Panc1 (cell line): ENCODE data around the gene NT5C2. TPM values are rescaled to one million over a fixed set of nuclear protein-coding genes. Genes with fewer than 3 reads are reported as not detected.
A peak's percentile ranks its signal among the peaks of the same experiment; 100 is the strongest.

Experiments
- ATAC-seq: fragments of 200-7000 bp; cut with Tn5 transposase; 2 replicates; pipeline ENCODE4 v1.9.1; 2020; ENCODE audit warnings: mild to moderate bottlenecking, moderate library complexity
- BruUV-seq: library from RNA; stranded (reverse); fragments of 400-500 nt; replicated peaks from 2 replicates; lab custom pipeline; 2021; lab: Mats Ljungman, UMichigan
- CTCF ChIA-PET: fragments of 300-600 bp; sonication (Branson Sonifier 250); formaldehyde crosslinking; loops from one replicate; lab custom pipeline; 2022; ENCODE audit warnings: antibody characterized with exemption; lab: Charles Lee
- POLR2A ChIA-PET: fragments of 300-600 bp; sonication (Branson Sonifier 250); formaldehyde crosslinking; loops from one replicate; lab custom pipeline; 2022; ENCODE audit warnings: antibody characterized with exemption; lab: Charles Lee
- DNase-seq: peaks from one replicate; pipeline ENCODE4 v3.0.0-alpha.2; 2010; ENCODE audit warnings: low read depth, low spot score
- H3K27ac ChIP-seq: 2 replicates; pipeline ENCODE4 v1.5.1; 2011; ENCODE audit warnings: mild to moderate bottlenecking, low read length, inconsistent platforms
- H3K27me3 ChIP-seq: fragments of 200-500 bp; sonication (Bioruptor generic); 2 replicates; pipeline ENCODE4 v1.6.0; 2014; ENCODE audit warnings: low read length, inconsistent platforms; ENCODE audit not compliant: control insufficient read depth, insufficient read depth
- H3K36me3 ChIP-seq: fragments of 200-500 bp; sonication (Bioruptor generic); 2 replicates; pipeline ENCODE4 v1.5.1; 2014; ENCODE audit warnings: inconsistent platforms, mild to moderate bottlenecking, low read length, moderate library complexity; ENCODE audit not compliant: control insufficient read depth, insufficient read depth
- H3K4me1 ChIP-seq: 2 replicates; pipeline ENCODE4 v1.5.1; 2011; ENCODE audit warnings: inconsistent platforms, mild to moderate bottlenecking, low read length, moderate library complexity; ENCODE audit not compliant: control insufficient read depth, insufficient read depth
- H3K4me3 ChIP-seq, 2 experiments: 2 replicates each; pipeline ENCODE4 v1.5.1; 2011 to 2012; ENCODE audit warnings: low read depth in 2 of 2, low read length in 2 of 2, mild to moderate bottlenecking in 2 of 2, inconsistent platforms in 1 of 2, moderate library complexity in 1 of 2
- H3K9me3 ChIP-seq: fragments of 200-500 bp; sonication (Bioruptor generic); 2 replicates; pipeline ENCODE4 v1.5.1; 2014; ENCODE audit warnings: low read depth, mild to moderate bottlenecking, inconsistent platforms, low read length, moderate library complexity; ENCODE audit not compliant: control insufficient read depth, insufficient read depth
- CTCF ChIP-seq: fragments of 450-650 bp; IDR thresholded peaks from 2 replicates; pipeline ENCODE4 v1.5.1; 2017; ENCODE audit warnings: mild to moderate bottlenecking
- POLR2AphosphoS5 ChIP-seq: IDR thresholded peaks from 2 replicates; pipeline ENCODE4 v1.6.1; 2012; ENCODE audit warnings: mild to moderate bottlenecking, low read depth, low read length, moderate library complexity
- REST ChIP-seq, 2 experiments: IDR thresholded peaks; 2 replicates each; pipeline ENCODE4 v1.6.1; 2011 to 2012; ENCODE audit warnings: low read depth in 2 of 2, control low read depth in 1 of 2, low read length in 1 of 2, mild to moderate bottlenecking in 1 of 2, moderate library complexity in 1 of 2; ENCODE audit not compliant: insufficient read depth in 1 of 2
- SIN3A ChIP-seq: IDR thresholded peaks from 2 replicates; pipeline ENCODE4 v1.6.1; 2012; ENCODE audit warnings: low read depth, mild to moderate bottlenecking, low read length, moderate library complexity, borderline replicate concordance; ENCODE audit not compliant: insufficient read depth
- TCF7L2 ChIP-seq: IDR thresholded peaks from 2 replicates; pipeline ENCODE4 v1.6.1; 2011; ENCODE audit warnings: mild to moderate bottlenecking, low read depth, low read length, inconsistent platforms
- in situ Hi-C: cut with HindIII; loops from 2 replicates; pipeline ENCODE4 v1.10.0; 2016; ENCODE audit warnings: low sequenced_read_pairs, low pct_unique_long_range_greater_than_20kb
- intact Hi-C: fragments of 100-400 bp; cut with micrococcal nuclease; formaldehyde crosslinking; loops from one replicate; pipeline ENCODE4 v1.10.0; 2022; ENCODE audit not compliant: unreplicated experiment
- total RNA-seq: library from RNA; stranded (reverse); gene quantifications from one replicate; pipeline ENCODE4 v1.2.1, GENCODE V29; 2021; ENCODE audit not compliant: unreplicated experiment

Gene NT5C2
- total RNA-seq, 1 experiment from 2014 or later = 150 TPM

GRCh38 chr10:103204353-103205255, 11.5 kb upstream of the NT5C2 start:
- no peaks in the 10 kb centered on the region for H3K27me3 ChIP-seq
- intact Hi-C loops = no loop called here
- ChIA-PET CTCF (no interaction called here), POLR2A (interaction anchor here (0.6 kb wide), 1 partner anchor 14 kb away, joined by 4 read pairs; no protein-coding TSS in a partner anchor)
- BruUV-seq = no TSS peak
- H3K4me1 ChIP-seq = 0 out of 2 replicates have a peak, but pooled peaks cover 6% of the 10 kb centered on the region
- 0 out of 2 replicates have a peak, but pooled peaks cover 5% of the 10 kb centered on the region for H3K9me3 ChIP-seq
- H3K27ac ChIP-seq = peak overlapping the region; percentile 9; the same call in 1 of the 2 replicates
- DNase-seq = no peak
- TF ChIP-seq REST (IDR thresholded peaks at IDR 0.05; ENCODE audit: insufficient read depth in 1 of 2, low read depth in 2 of 2, low read length in 1 of 2) (no peak), TCF7L2 (no peak), SIN3A (no peak), CTCF (no peak), POLR2AphosphoS5 (no peak)
- no peak; the same call in none of the 2 replicates for ATAC-seq
- in situ Hi-C loops = no loop called here
- no peak overlapping the region for H3K4me3 ChIP-seq
- H3K36me3 ChIP-seq = no peaks in the 10 kb centered on the region

DNA sequence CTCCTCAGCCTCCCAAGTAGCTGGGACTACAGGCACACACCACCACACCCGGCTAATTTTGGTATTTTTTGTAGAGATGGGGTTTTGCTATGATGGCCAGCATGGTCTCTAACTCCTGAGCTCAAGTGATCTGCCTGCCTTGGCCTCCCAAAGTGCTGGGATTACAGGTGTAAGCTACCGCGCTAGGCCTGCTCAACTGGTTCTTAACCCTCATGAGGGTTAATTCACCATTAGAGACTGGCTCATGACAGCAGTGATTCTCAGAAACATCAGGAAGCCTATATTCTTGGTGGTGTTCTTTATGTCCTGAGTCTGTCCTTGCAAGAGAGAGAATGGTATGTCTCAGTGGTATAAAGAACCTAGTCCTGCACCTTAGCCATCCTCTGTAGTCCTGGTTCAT, 10.4 kb upstream of the NT5C2 start:
- H3K9me3 ChIP-seq = no peaks in the 10 kb centered on the region
- intact Hi-C loops (no loop called here), in situ Hi-C loops (no loop called here)
- ATAC-seq (no peak), DNase-seq (no peak)
- TF ChIP-seq TCF7L2 (no peak), REST (IDR thresholded peaks at IDR 0.05; ENCODE audit: insufficient read depth in 1 of 2, low read depth in 2 of 2, low read length in 1 of 2) (no peak), POLR2AphosphoS5 (no peak), SIN3A (no peak), CTCF (no peak)
- H3K27ac ChIP-seq = no peak overlapping the region
- peaks cover 6% of the 10 kb centered on the region; the same call in 1 of the 2 replicates for H3K4me1 ChIP-seq
- POLR2A ChIA-PET = no interaction called here
- H3K27me3 ChIP-seq = no peaks in the 10 kb centered on the region
- no TSS peak for BruUV-seq
- CTCF ChIA-PET = interaction anchor here (0.7 kb wide), 1 partner anchor 15 kb away, joined by 7 read pairs; no protein-coding TSS in a partner anchor
- H3K4me3 ChIP-seq = no peak overlapping the region
- H3K36me3 ChIP-seq = no peaks in the 10 kb centered on the region
